GM12878 (cell line): Measurements from ENCODE around the gene NOCT. TPM values are rescaled to one million over a fixed set of nuclear protein-coding genes. Genes with fewer than 3 reads are reported as not detected.

Source experiments
- ATAC-seq: fragments of 200-7000 bp; cut with Tn5 transposase; 3 replicates; pipeline ENCODE4 v1.9.1; 2020; ENCODE audit warnings: mild to moderate bottlenecking, moderate library complexity
- BruUV-seq: library from RNA; stranded (reverse); fragments of 400-500 nt; replicated peaks from 2 replicates; lab custom pipeline; 2021; lab: Mats Ljungman, UMichigan
- CTCF ChIA-PET: fragments of 300-600 bp; sonication (Branson Sonifier 250); formaldehyde crosslinking; extraction: SDS; loops from one replicate; lab custom pipeline; 2021; ENCODE audit warnings: inconsistent platforms; lab: Yijun Ruan, JAX
- POLR2A ChIA-PET: fragments of 350-600 bp; formaldehyde crosslinking; extraction: SDS; loops from one replicate; lab custom pipeline; 2021; ENCODE audit warnings: inconsistent platforms; lab: Charles Lee
- RAD21 ChIA-PET: fragments of 300-600 bp; sonication (Branson Sonifier 250); formaldehyde crosslinking; loops from one replicate; lab custom pipeline; 2023; ENCODE audit warnings: antibody characterized with exemption; ENCODE audit not compliant: unreplicated experiment; lab: Charles Lee
- SMC1A ChIA-PET: fragments of 300-600 bp; sonication (Branson Sonifier 250); formaldehyde crosslinking; loops from one replicate; lab custom pipeline; 2023; ENCODE audit not compliant: unreplicated experiment, uncharacterized antibody; lab: Charles Lee
- DNase-seq: peaks from one replicate; pipeline ENCODE4 v3.0.0-alpha.2; 2011; ENCODE audit warnings: low read depth, low spot score
- FAIRE-seq: peaks from 3 replicates; lab custom pipeline; 2011; peaks lifted over from hg19 to GRCh38; lab: Jason Lieb, UNC
- H2AFZ ChIP-seq: 2 replicates; pipeline ENCODE4 v1.6.0; 2011; ENCODE audit warnings: low read depth, low read length, control low read depth; ENCODE audit not compliant: control insufficient read depth
- H3K27ac ChIP-seq: 2 replicates; pipeline ENCODE4 v1.5.1; 2011; ENCODE audit warnings: control low read depth; ENCODE audit not compliant: control insufficient read depth, insufficient read depth
- H3K27me3 ChIP-seq, 2 experiments: replicated peaks in 1 of 2; 2 replicates each; pipeline versions ENCODE4 v1.6.0 to v1.6.1; 2011; ENCODE audit warnings: low read length in 1 of 2; ENCODE audit not compliant: control insufficient read depth in 2 of 2, insufficient read depth in 2 of 2
- H3K36me3 ChIP-seq, 2 experiments: 2 replicates each; pipeline ENCODE4 v1.5.1; 2011; ENCODE audit warnings: low read length in 1 of 2; ENCODE audit not compliant: control insufficient read depth in 2 of 2, insufficient read depth in 2 of 2
- H3K4me1 ChIP-seq: 2 replicates; pipeline ENCODE4 v1.6.1; 2011; ENCODE audit warnings: mild to moderate bottlenecking, low read length, moderate library complexity, mixed read lengths; ENCODE audit not compliant: control insufficient read depth, insufficient read depth
- H3K4me2 ChIP-seq: 2 replicates; pipeline ENCODE4 v1.6.0; 2011; ENCODE audit warnings: control low read depth; ENCODE audit not compliant: control insufficient read depth, insufficient read depth
- H3K4me3 ChIP-seq: fragments of 200-600 bp; sonication (generic); 2 replicates; pipeline ENCODE4 v1.5.1; 2016
- H3K79me2 ChIP-seq: 2 replicates; pipeline ENCODE4 v1.6.0; 2011; ENCODE audit warnings: low read length; ENCODE audit not compliant: control insufficient read depth, insufficient read depth
- H3K9ac ChIP-seq: 2 replicates; pipeline ENCODE4 v1.8.0; 2011; ENCODE audit warnings: low read length, control low read depth, mixed read lengths; ENCODE audit not compliant: control insufficient read depth, insufficient read depth
- H3K9me3 ChIP-seq: replicated peaks from 3 replicates; pipeline ENCODE4 v1.5.1; 2011; ENCODE audit warnings: mild to moderate bottlenecking, low read length; ENCODE audit not compliant: control insufficient read depth, insufficient read depth
- H4K20me1 ChIP-seq: 2 replicates; pipeline ENCODE4 v1.6.0; 2011; ENCODE audit not compliant: control insufficient read depth, insufficient read depth
- ATF2 ChIP-seq: IDR thresholded peaks from 2 replicates; pipeline ENCODE4 v1.6.1; 2012; ENCODE audit warnings: low read length, inconsistent platforms
- ATF7 ChIP-seq: fragments of 450-650 bp; IDR thresholded peaks from 2 replicates; pipeline ENCODE4 v1.6.1; 2016; ENCODE audit warnings: low read depth, mild to moderate bottlenecking
- BHLHE40 ChIP-seq, 2 experiments: fragments of 450-650 bp in 1 of 2; IDR thresholded peaks; 2 replicates each; pipeline ENCODE4 v1.6.1; 2011 to 2017; ENCODE audit warnings: low read depth in 2 of 2, borderline replicate concordance in 1 of 2, improper control_type of control experiment in 1 of 2, low read length in 1 of 2, mild to moderate bottlenecking in 1 of 2
- CBX5 ChIP-seq: sonication (generic); IDR thresholded peaks from 2 replicates; pipeline ENCODE4 v1.6.1; 2016; ENCODE audit warnings: low read depth, moderate library complexity, mild to moderate bottlenecking, inconsistent platforms
- CTCF ChIP-seq, 3 experiments: IDR thresholded peaks in 2 of 3; conservative IDR thresholded peaks in 1 of 3; 2 replicates each; pipeline ENCODE4 v1.5.1; 2011; ENCODE audit warnings: low read depth in 3 of 3, low read length in 3 of 3, mild to moderate bottlenecking in 3 of 3, control low read depth in 2 of 3, moderate library complexity in 2 of 3, inconsistent platforms in 1 of 3, mixed read lengths in 1 of 3; ENCODE audit not compliant: control insufficient read depth in 2 of 3, insufficient read depth in 1 of 3; ENCODE audit errors: extremely low read depth in 1 of 3
- E2F8 ChIP-seq: fragments of 450-650 bp; IDR thresholded peaks from 2 replicates; pipeline ENCODE4 v1.6.1; 2018; ENCODE audit warnings: mild to moderate bottlenecking, low read depth, moderate library complexity; ENCODE audit not compliant: partially characterized antibody
- MTA3 ChIP-seq: IDR thresholded peaks from 2 replicates; pipeline ENCODE4 v1.6.1; 2012; ENCODE audit warnings: low read length, inconsistent platforms, borderline replicate concordance
- NRF1 ChIP-seq: conservative IDR thresholded peaks from 2 replicates; pipeline ENCODE4 v1.6.1; 2011; ENCODE audit warnings: mild to moderate bottlenecking, low read depth, low read length, improper control_type of control experiment
- PAX8 ChIP-seq: fragments of 450-650 bp; IDR thresholded peaks from 2 replicates; pipeline ENCODE4 v1.6.1; 2017; ENCODE audit warnings: mild to moderate bottlenecking, moderate library complexity
- POLR2AphosphoS2 ChIP-seq: IDR thresholded peaks from 2 replicates; pipeline ENCODE4 v1.6.1; 2011; ENCODE audit warnings: low read depth, mild to moderate bottlenecking, low read length, improper control_type of control experiment, moderate library complexity
- POU2F2 ChIP-seq: IDR thresholded peaks from 3 replicates; pipeline ENCODE4 v1.6.1; 2011; ENCODE audit warnings: low read depth, mild to moderate bottlenecking, low read length, borderline replicate concordance
- RAD51 ChIP-seq: fragments of 450-650 bp; IDR thresholded peaks from 2 replicates; pipeline ENCODE4 v1.6.1; 2016; ENCODE audit warnings: moderate library complexity, mild to moderate bottlenecking, inconsistent platforms
- RUNX3 ChIP-seq: IDR thresholded peaks from 2 replicates; pipeline ENCODE4 v1.6.1; 2012; ENCODE audit warnings: low read length, inconsistent platforms
- SMARCA5 ChIP-seq: fragments of 450-650 bp; IDR thresholded peaks from 2 replicates; pipeline ENCODE4 v1.6.1; 2017; ENCODE audit warnings: mild to moderate bottlenecking
- SREBF1 ChIP-seq: IDR thresholded peaks from 2 replicates; pipeline ENCODE4 v1.6.1; 2012; ENCODE audit warnings: mild to moderate bottlenecking, low read length
- TCF3 ChIP-seq: IDR thresholded peaks from 2 replicates; pipeline ENCODE4 v1.6.1; 2012; ENCODE audit warnings: low read depth, mild to moderate bottlenecking, low read length, borderline replicate concordance; ENCODE audit not compliant: insufficient read depth
- ZNF274 ChIP-seq: IDR thresholded peaks from one replicate; pipeline ENCODE4 v1.8.0; 2011; ENCODE audit not compliant: insufficient read length, insufficient read depth
- WGBS: methylation state at CpG from one replicate; pipeline ENCODE4 v1.1.6; 2016; ENCODE audit warnings: low lambda C conversion rate; ENCODE audit not compliant: insufficient replicate concordance, insufficient coverage; ENCODE audit errors: missing lambda C conversion rate; 5-methylcytosine and 5-hydroxymethylcytosine counted together
- in situ Hi-C: fragments of 300-500 bp; cut with MboI; formaldehyde crosslinking; loops from 9 replicates; pipeline ENCODE4 v1.14.3; 2018; ENCODE audit warnings: mixed read lengths
- intact Hi-C: fragments of 100-400 bp; cut with micrococcal nuclease; formaldehyde crosslinking; loops from one replicate; pipeline ENCODE4 v1.14.2; 2022; ENCODE audit not compliant: unreplicated experiment
- polyA plus RNA-seq, 11 experiments: library from polyadenylated mRNA; depleted of rRNA in 4 of 11; unstranded in 6 of 11; stranded (reverse) in 5 of 11; fragments of >200 nt; fragmentation: Nextera tagmentation in 4 of 11; fragmentation: Illumina TruSeq in 1 of 11; extraction: Ambion mirVana in 4 of 11; extraction: Trizol in 1 of 11; gene quantifications; 1 replicate in 1 of 11; 2 replicates in 10 of 11; pipeline versions ENCODE4 v1.2.1 to v1.2.3, GENCODE V29; 2011 to 2016; ENCODE audit warnings: inconsistent platforms in 2 of 11, missing spikeins in 2 of 11, low read depth in 1 of 11
- total RNA-seq, 4 experiments: library from RNA; depleted of rRNA in 3 of 4; stranded (reverse); fragments of >200 nt in 3 of 4; fragmentation: Illumina TruSeq in 1 of 4; extraction: Trizol in 1 of 4; gene quantifications; 2 replicates each; pipeline versions ENCODE4 v1.2.1 to v1.2.3, GENCODE V29; 2013 to 2021

Gene NOCT
- total and polyA plus RNA-seq, 10 of the 15 experiments (the other 5 are each of a cell fraction or from before 2014, with no cell fraction given) = 1.4 to 17.6 (median 8.1) TPM

- intact Hi-C loops (no loop called here), in situ Hi-C loops (no loop called here)
- Histone ChIP-seq H3K4me1 (no peaks in the 10 kb centered on the region), H3K9me3 (no peaks in the 10 kb centered on the region; the same call in 2 of the 3 replicates), H3K4me2 (no peak overlapping the region), H4K20me1 (no peaks in the 10 kb centered on the region), H3K36me3 (no peaks in the 10 kb centered on the region), H2AFZ (no peak overlapping the region), H3K79me2 (no peaks in the 10 kb centered on the region), H3K27me3 (no peaks in the 10 kb centered on the region), H3K4me3 (no peak overlapping the region), H3K9ac (no peak overlapping the region), H3K27ac (no peak overlapping the region)
- no peak for FAIRE-seq
- ChIA-PET RAD21 (interaction anchor here (0.7 kb wide), 1 partner anchor 11 kb away, joined by 5 read pairs; no protein-coding TSS in a partner anchor), POLR2A (no interaction called here), SMC1A (interaction anchor here (1.9 kb wide), 1 partner anchor 9 kb away, joined by 4 read pairs; no protein-coding TSS in a partner anchor), CTCF (interaction anchor here (1.0 kb wide), 1 partner anchor 19 kb away, joined by 3 read pairs; no protein-coding TSS in a partner anchor)
- no peak for TF ChIP-seq E2F8
- TF ChIP-seq CTCF (IDR thresholded peaks at IDR 0.05 in 2 of 3, conservative IDR thresholded peaks at IDR 0.05 in 1 of 3; ENCODE audit: control insufficient read depth in 2 of 3, extremely low read depth in 1 of 3, insufficient read depth in 1 of 3, low read depth in 3 of 3, low read length in 3 of 3) = no peak
- TF ChIP-seq ATF2 = no peak
- TF ChIP-seq MTA3 = no peak
- TF ChIP-seq TCF3 = no peak
- no peak for TF ChIP-seq PAX8
- no peak for TF ChIP-seq RUNX3
- no peak for TF ChIP-seq ATF7
- TF ChIP-seq SREBF1 = no peak
- TF ChIP-seq ZNF274 = no peak
- TF ChIP-seq POLR2AphosphoS2 = no peak
- no peak for TF ChIP-seq CBX5
- no peak for TF ChIP-seq SMARCA5
- TF ChIP-seq POU2F2 = no peak
- TF ChIP-seq NRF1 = no peak
- no peak for TF ChIP-seq BHLHE40 (IDR thresholded peaks at IDR 0.05; ENCODE audit: borderline replicate concordance in 1 of 2, low read depth in 2 of 2, low read length in 1 of 2)
- TF ChIP-seq RAD51 = no peak
- BruUV-seq = no TSS peak
- DNase-seq = no peak
- 49% methylated on average over 5 of the region's 5 CpGs for WGBS
- no peak for ATAC-seq
Observed at GRCh38 chr4:139005774-139006173, 9.8 kb upstream of the NOCT start.
